DND-41 (cell line): Measurements from ENCODE around the gene FBXW7.

ENCODE experiments used
- ATAC-seq: fragments of 200-7000 bp; cut with Tn5 transposase; 3 replicates; pipeline ENCODE4 v1.9.1; 2021; ENCODE audit warnings: low read depth; ENCODE audit not compliant: insufficient read depth
- DNase-seq: peaks from one replicate; pipeline ENCODE4 v3.0.0-alpha.2; 2020
- H2AFZ ChIP-seq: 2 replicates; pipeline ENCODE4 v1.6.0; 2012; ENCODE audit warnings: low read depth, low read length
- H3K27ac ChIP-seq: 2 replicates; pipeline ENCODE4 v1.5.1; 2012; ENCODE audit warnings: low read length, inconsistent platforms
- H3K27me3 ChIP-seq: fragments of 200-600 bp; sonication (generic); 2 replicates; pipeline ENCODE4 v1.6.0; 2012; ENCODE audit warnings: low read length, mild to moderate bottlenecking, inconsistent platforms; ENCODE audit not compliant: insufficient read depth, poor library complexity
- H3K36me3 ChIP-seq: 2 replicates; pipeline ENCODE4 v1.5.1; 2012; ENCODE audit warnings: low read length, inconsistent platforms; ENCODE audit not compliant: insufficient read depth
- H3K4me1 ChIP-seq: 2 replicates; pipeline ENCODE4 v1.5.1; 2012; ENCODE audit warnings: mild to moderate bottlenecking, low read length; ENCODE audit not compliant: insufficient read depth
- H3K4me2 ChIP-seq: 2 replicates; pipeline ENCODE4 v1.6.0; 2012; ENCODE audit warnings: mild to moderate bottlenecking, moderate library complexity, low read length, inconsistent platforms; ENCODE audit not compliant: insufficient read depth
- H3K4me3 ChIP-seq, 2 experiments: fragments of 200-600 bp in 1 of 2; shearing (Covaris generic) in 1 of 2; 2 replicates each; pipeline ENCODE4 v1.5.1; 2012 to 2016; ENCODE audit warnings: inconsistent platforms in 2 of 2, low read length in 2 of 2, mild to moderate bottlenecking in 2 of 2, low read depth in 1 of 2, moderate library complexity in 1 of 2
- H3K79me2 ChIP-seq: 2 replicates; pipeline ENCODE4 v1.6.0; 2012; ENCODE audit warnings: low read length, inconsistent platforms; ENCODE audit not compliant: insufficient read depth
- H3K9ac ChIP-seq: 2 replicates; pipeline ENCODE4 v1.6.0; 2012; ENCODE audit warnings: low read depth, mild to moderate bottlenecking, inconsistent platforms, low read length, moderate library complexity
- H3K9me3 ChIP-seq: 2 replicates; pipeline ENCODE4 v1.5.1; 2012; ENCODE audit warnings: low read length, moderate library complexity, mild to moderate bottlenecking, inconsistent platforms; ENCODE audit not compliant: insufficient read depth, severe bottlenecking
- H4K20me1 ChIP-seq: 2 replicates; pipeline ENCODE4 v1.6.0; 2012; ENCODE audit warnings: low read length; ENCODE audit not compliant: insufficient read depth
- EZH2 ChIP-seq: IDR thresholded peaks from 3 replicates; pipeline ENCODE4 v1.6.1; 2012; ENCODE audit warnings: borderline replicate concordance, low read depth, mild to moderate bottlenecking, moderate library complexity, low read length, inconsistent platforms; ENCODE audit not compliant: severe bottlenecking
- TF ChIP-seq, protein P1 (sequence below): IDR thresholded peaks from 2 replicates; pipeline ENCODE4 v1.5.1; 2012; ENCODE audit warnings: borderline replicate concordance, low read length, moderate library complexity, mild to moderate bottlenecking; ENCODE audit not compliant: poor library complexity, severe bottlenecking; ENCODE audit errors: extremely low read depth

FBXW7 gene, protein sequence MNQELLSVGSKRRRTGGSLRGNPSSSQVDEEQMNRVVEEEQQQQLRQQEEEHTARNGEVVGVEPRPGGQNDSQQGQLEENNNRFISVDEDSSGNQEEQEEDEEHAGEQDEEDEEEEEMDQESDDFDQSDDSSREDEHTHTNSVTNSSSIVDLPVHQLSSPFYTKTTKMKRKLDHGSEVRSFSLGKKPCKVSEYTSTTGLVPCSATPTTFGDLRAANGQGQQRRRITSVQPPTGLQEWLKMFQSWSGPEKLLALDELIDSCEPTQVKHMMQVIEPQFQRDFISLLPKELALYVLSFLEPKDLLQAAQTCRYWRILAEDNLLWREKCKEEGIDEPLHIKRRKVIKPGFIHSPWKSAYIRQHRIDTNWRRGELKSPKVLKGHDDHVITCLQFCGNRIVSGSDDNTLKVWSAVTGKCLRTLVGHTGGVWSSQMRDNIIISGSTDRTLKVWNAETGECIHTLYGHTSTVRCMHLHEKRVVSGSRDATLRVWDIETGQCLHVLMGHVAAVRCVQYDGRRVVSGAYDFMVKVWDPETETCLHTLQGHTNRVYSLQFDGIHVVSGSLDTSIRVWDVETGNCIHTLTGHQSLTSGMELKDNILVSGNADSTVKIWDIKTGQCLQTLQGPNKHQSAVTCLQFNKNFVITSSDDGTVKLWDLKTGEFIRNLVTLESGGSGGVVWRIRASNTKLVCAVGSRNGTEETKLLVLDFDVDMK

DNA sequence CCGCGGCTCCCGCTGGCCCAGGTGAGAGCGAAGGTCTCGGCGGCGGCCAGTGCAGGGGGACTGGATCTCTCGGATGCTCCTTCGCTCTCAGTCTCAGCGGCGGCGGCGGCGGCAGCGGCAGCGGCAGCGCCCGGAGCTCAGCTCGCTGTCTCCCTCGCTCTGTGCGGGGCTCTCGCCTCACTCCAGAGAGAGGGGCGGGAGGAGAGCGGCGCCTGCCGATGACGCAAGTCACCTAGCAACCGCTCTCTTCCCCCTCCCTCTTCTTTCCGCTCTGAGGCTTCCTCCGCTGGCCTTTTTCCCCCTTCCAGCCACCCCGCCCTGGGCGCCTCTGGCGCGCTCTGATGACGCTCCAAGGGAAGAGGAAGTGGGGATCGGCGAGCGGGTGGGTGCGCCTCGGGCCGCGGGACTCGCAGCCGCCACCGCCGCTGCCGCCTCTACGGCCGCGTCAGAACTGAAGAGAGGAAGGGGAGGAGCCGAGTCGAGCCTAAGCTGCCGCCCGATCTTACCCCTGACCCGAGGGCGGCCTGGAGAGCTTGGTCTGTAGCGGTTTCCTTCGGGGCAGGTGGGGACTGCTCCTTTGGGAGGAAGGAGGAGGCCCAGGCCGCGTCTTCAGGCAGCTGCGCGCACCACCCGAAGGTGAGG lies at the start of gene FBXW7:
Gene FBXW7, minus strand, starts transcription at position 190 of the 642 bp plus-strand sequence. CDS start 124,289 bp downstream, outside the sequence.
- peak; percentile 86 for ATAC-seq
- Histone ChIP-seq H3K4me3 (peak within 1 kb of the TSS; percentile 77 to 78), H3K4me2 (peak within 1 kb of the TSS; percentile 93), H4K20me1 (peaks cover 19% of the 10 kb centered on the region; the same call in 1 of the 2 replicates), H3K27me3 (no peaks in the 10 kb centered on the region), H3K36me3 (peaks cover 27% of the 10 kb centered on the region), H3K9me3 (peaks cover 12% of the 10 kb centered on the region), H3K79me2 (peaks cover 86% of the 10 kb centered on the region), H3K9ac (peak within 1 kb of the TSS; percentile 74), H2AFZ (peak within 1 kb of the TSS; percentile 89), H3K27ac (peak within 1 kb of the TSS; percentile 93), H3K4me1 (peaks cover 42% of the 10 kb centered on the region)
- peak; percentile 99 for DNase-seq
- TF ChIP-seq, protein P1, sequence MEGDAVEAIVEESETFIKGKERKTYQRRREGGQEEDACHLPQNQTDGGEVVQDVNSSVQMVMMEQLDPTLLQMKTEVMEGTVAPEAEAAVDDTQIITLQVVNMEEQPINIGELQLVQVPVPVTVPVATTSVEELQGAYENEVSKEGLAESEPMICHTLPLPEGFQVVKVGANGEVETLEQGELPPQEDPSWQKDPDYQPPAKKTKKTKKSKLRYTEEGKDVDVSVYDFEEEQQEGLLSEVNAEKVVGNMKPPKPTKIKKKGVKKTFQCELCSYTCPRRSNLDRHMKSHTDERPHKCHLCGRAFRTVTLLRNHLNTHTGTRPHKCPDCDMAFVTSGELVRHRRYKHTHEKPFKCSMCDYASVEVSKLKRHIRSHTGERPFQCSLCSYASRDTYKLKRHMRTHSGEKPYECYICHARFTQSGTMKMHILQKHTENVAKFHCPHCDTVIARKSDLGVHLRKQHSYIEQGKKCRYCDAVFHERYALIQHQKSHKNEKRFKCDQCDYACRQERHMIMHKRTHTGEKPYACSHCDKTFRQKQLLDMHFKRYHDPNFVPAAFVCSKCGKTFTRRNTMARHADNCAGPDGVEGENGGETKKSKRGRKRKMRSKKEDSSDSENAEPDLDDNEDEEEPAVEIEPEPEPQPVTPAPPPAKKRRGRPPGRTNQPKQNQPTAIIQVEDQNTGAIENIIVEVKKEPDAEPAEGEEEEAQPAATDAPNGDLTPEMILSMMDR: no peak
- no peak for TF ChIP-seq EZH2

DNA sequence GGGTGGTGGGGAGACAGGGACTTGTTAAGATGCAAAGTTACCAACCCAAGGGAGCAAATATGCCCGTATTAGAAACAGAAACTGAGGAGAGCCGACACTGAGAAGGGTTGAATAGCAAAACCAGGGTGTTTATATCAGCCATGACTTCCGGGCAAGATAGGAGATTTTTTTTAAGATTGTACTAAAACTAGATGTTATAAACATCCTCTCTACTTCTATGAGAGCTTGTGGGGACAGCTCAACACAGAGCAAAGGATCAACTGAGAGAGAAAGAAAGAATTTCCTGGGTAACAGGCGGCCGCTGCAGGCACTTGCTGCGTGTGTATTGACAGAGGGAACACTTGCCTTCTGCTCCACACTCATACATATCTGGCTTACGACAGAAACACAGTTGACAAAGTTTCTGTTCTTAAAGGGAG lies 49.1 kb upstream of the FBXW7 start:
- Histone ChIP-seq H3K9ac (no peak overlapping the region), H3K9me3 (no peaks in the 10 kb centered on the region)

DNA sequence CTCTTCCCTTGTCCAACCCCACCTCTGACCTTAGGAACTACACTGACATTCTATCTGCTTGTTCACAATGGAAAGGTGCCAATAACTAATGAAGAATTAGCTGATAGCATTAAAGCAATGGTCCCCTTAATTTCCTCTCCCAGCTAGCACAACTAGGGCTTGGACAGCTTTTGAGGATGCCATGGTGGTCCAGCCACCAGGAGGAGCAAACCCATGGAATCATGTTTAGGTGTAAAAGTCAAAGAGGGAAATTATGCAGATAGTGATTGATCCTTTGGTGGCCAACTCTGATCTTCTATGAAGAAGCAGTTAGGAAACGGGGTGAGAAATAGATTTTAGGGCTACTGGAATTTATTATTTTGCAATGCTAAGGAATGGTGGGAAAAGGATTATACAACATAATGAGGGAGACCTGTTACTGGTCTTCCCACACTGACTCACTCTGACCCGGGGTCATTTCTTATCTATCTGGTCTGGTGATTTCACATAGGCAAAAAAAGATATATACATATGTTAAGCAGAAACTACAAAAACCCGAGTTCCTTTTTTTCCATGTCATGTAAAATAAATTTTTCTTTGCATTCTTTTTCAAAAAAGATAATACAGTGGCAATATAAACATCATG lies 45.8 kb upstream of the FBXW7 start:
- no peaks in the 10 kb centered on the region for H3K9me3 ChIP-seq
- no peak for DNase-seq
- no peak for ATAC-seq
- no peaks in the 10 kb centered on the region for H3K79me2 ChIP-seq
- no peaks in the 10 kb centered on the region for H4K20me1 ChIP-seq
- H3K36me3 ChIP-seq: no peaks in the 10 kb centered on the region
- H3K27ac ChIP-seq: no peak overlapping the region
- no peak overlapping the region for H3K9ac ChIP-seq
- H3K27me3 ChIP-seq: peaks cover 3% of the 10 kb centered on the region
- no peak overlapping the region for H3K4me2 ChIP-seq
- H2AFZ ChIP-seq: no peak overlapping the region
- TF ChIP-seq, protein P1: no peak
- no peak for TF ChIP-seq EZH2
- no peaks in the 10 kb centered on the region for H3K4me1 ChIP-seq
- no peak overlapping the region for H3K4me3 ChIP-seq

More for the DNA sequence above, 49.1 kb upstream of the FBXW7 start:
- Histone ChIP-seq H3K4me1 (no peaks in the 10 kb centered on the region), H3K4me3 (no peak overlapping the region), H3K27ac (no peak overlapping the region), H3K36me3 (no peaks in the 10 kb centered on the region), H4K20me1 (no peaks in the 10 kb centered on the region), H3K79me2 (no peaks in the 10 kb centered on the region), H3K4me2 (no peak overlapping the region), H2AFZ (no peak overlapping the region), H3K27me3 (no peaks in the 10 kb centered on the region)
- ATAC-seq: no peak
- DNase-seq: no peak
- TF ChIP-seq EZH2: no peak
- TF ChIP-seq, protein P1: no peak
